ENCODE measurements around the gene PIEZO2.

PIEZO2 gene

DNA sequence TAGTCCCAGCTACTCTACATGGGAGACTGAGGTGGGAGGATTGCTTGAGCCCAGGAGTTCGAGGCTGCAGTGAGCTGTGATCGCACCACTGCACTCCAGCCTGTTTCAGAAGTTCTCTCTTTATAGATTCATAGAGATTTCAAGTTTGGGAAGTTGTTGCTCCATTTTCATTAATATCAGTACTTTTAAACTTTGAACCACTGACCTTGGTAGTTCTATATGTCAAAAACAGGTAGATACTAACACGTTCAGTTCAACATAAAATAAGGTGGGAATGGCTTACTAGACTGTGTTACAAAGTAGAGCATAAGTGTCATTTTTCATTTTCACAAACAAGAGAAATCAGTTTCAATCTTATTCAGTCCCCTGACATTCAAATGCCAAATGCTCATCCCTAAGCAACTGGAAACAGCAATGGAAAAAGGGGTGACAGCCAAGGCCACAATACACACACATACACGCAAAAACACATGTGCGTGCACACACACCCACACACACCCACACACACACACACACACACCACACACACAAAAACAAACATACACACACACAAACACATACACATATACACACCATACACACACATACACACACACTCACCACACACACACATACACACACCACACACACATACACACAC lies 71.7 kb downstream of the PIEZO2 start:
- FAIRE-seq = no peak
- TF ChIP-seq CTCF (IDR thresholded peaks at IDR 0.05; ENCODE audit: insufficient read depth, missing control alignments) = no peak
- no peak for DNase-seq (ENCODE audit: insufficient read length, low spot score)

DNA sequence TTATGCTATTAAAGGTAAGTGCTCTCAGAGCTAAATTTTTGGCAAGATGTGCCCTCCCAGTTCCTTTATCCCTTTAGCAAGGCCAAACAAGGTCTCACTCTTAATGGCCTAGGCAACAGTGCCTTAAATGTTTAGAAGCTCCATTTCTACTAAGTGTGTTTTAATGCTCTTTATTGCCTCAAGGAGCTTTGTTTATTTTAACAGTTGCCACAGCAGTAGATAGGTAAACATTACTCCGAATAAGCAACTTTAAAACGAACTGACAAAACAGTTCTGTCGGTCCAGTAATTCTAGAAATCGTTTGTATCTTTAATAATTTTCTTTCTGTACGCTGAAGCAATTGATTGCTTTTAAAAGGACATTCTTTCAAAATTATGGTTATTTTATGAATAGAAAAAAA lies 74.5 kb downstream of the PIEZO2 start:
- DNase-seq (ENCODE audit: insufficient read length, low spot score) (no peak), FAIRE-seq (no peak)
- TF ChIP-seq CTCF (IDR thresholded peaks at IDR 0.05; ENCODE audit: insufficient read depth, missing control alignments) = no peak

DNA sequence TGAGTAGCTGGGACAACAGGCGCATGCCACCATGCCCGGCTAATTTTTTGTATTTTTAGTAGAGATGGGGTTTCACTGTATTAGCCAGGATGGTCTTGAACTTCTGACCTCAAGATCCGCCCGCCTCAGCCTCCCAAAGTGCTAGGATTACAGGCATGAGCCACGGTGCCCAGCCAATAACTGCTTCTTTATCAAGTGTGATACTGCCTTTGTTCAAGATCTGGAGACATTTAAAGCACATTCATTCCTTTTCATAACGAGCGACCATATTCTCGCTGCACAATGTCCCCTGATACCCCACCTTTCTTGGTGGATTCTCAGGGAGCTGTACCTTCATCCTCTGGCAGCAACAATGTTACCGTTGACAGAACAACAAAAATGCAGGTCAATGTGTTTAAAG lies 75.4 kb downstream of the PIEZO2 start:
- DNase-seq (ENCODE audit: insufficient read length, low spot score) = no peak
- TF ChIP-seq CTCF (IDR thresholded peaks at IDR 0.05; ENCODE audit: insufficient read depth, missing control alignments) = no peak
- FAIRE-seq = no peak

DNA sequence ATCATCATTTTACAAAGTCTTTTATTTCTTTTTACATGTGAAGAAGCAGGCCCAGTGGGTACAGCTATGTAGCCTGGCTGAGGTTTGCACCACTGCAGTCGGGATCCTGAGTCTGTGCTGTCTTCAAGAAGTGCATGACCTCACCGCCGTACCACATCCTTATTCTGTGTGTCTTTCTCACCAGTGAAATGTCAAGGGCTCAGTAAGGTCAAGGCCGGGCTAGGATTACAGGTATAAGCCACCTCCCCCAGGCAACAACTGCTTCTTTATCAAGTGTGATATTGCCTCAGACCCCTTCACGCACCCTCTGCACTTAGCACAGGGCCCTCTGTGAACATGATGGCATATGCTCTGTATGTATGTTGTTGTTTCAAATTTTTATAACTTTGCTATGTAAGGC lies 76.7 kb downstream of the PIEZO2 start:
- no peak for DNase-seq (ENCODE audit: insufficient read length, low spot score)
- no peak for TF ChIP-seq CTCF (IDR thresholded peaks at IDR 0.05; ENCODE audit: insufficient read depth, missing control alignments)
- FAIRE-seq = no peak

GRCh38 chr18:11071300-11071699 lies 78.1 kb downstream of the PIEZO2 start:
- no peak for DNase-seq (ENCODE audit: insufficient read length, low spot score)
- no peak for TF ChIP-seq CTCF (IDR thresholded peaks at IDR 0.05; ENCODE audit: insufficient read depth, missing control alignments)
- no peak for FAIRE-seq

DNA sequence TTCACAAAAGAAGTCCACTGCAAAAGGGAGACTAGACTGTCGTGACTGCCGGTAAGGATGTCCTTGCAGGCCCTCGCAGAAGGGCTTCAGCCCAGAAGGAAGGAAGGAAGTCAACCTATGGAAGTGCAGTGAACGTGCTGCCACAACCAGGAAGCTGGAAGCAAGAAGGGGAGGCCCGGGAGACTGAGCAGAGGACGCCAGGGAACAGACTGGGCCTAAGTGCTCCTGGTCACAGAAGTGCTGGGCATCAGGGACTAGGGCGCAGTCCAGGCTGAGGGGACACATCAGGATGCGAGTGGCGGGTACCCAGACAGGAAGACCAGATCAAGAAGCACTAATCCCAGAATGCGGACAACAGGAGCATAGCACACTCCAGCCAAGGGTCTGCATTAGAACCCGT lies 78.8 kb downstream of the PIEZO2 start:
- DNase-seq (ENCODE audit: insufficient read length, low spot score) = no peak
- FAIRE-seq = no peak
- TF ChIP-seq CTCF (IDR thresholded peaks at IDR 0.05; ENCODE audit: insufficient read depth, missing control alignments) = no peak

GRCh38 chr18:11066038-11066437 lies 83.3 kb downstream of the PIEZO2 start:
- no peak for FAIRE-seq
- TF ChIP-seq CTCF (IDR thresholded peaks at IDR 0.05; ENCODE audit: insufficient read depth, missing control alignments) = no peak
- no peak for DNase-seq (ENCODE audit: insufficient read length, low spot score)

Measured in D721Med (cell line).